A549 treated with Hydrocortisone at 1 μM for 4 hours (cell line): ENCODE data around the gene FRAT1. TPM values are rescaled to one million over a fixed set of nuclear protein-coding genes. Genes with fewer than 3 reads are reported as not detected.

Experiments
- total RNA-seq: library from RNA; stranded (reverse); fragments of 200-300 nt; extraction: Qiagen RNA extraction; gene quantifications from 5 replicates; pipeline ENCODE4 v1.2.3, GENCODE V29; 2022

Gene FRAT1, protein sequence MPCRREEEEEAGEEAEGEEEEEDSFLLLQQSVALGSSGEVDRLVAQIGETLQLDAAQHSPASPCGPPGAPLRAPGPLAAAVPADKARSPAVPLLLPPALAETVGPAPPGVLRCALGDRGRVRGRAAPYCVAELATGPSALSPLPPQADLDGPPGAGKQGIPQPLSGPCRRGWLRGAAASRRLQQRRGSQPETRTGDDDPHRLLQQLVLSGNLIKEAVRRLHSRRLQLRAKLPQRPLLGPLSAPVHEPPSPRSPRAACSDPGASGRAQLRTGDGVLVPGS
- total RNA-seq: 1.1 to 2.4 TPM (median 2.0 TPM) in 5 replicates

DNA sequence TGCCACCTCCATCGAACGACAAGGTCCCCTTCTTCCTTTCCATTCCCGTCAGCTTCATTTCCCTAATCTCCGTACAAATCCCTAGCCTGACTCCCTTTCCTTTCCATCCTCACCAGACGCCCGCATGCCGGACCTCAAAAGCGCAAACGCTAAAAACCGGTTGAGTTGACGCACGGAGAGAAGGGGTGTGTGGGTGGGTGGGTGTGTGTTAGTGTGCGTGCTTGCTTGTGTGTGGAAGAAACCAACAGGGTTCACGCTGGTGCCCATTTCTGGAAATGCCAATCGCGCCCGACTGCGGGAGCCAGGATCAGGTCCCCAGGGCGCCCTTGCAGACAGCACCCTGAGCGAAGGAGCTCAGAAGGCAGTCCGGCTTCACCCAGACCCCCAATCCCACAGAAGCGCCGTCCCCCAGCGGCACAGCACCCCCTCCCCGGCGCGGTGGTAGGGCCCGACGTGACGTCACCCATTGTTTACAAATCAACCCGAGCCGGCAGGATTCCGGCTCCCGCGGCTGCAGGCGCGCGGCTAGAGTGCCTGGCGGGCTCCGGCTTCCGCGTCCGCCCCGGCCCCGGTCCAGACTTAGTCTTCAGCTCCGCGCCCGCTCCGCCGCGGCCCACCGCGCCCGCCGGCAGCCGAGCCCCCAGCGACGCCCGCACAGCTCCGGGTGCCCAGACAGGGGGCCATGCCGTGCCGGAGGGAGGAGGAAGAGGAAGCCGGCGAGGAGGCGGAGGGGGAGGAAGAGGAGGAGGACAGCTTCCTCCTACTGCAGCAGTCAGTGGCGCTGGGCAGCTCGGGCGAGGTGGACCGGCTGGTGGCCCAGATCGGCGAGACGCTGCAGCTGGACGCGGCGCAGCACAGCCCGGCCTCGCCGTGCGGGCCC is at the start of gene FRAT1:
FRAT1 (plus strand) TSS at position 500 of the 880 bp plus-strand sequence; CDS start at position 683, 183 bp downstream.

DNA sequence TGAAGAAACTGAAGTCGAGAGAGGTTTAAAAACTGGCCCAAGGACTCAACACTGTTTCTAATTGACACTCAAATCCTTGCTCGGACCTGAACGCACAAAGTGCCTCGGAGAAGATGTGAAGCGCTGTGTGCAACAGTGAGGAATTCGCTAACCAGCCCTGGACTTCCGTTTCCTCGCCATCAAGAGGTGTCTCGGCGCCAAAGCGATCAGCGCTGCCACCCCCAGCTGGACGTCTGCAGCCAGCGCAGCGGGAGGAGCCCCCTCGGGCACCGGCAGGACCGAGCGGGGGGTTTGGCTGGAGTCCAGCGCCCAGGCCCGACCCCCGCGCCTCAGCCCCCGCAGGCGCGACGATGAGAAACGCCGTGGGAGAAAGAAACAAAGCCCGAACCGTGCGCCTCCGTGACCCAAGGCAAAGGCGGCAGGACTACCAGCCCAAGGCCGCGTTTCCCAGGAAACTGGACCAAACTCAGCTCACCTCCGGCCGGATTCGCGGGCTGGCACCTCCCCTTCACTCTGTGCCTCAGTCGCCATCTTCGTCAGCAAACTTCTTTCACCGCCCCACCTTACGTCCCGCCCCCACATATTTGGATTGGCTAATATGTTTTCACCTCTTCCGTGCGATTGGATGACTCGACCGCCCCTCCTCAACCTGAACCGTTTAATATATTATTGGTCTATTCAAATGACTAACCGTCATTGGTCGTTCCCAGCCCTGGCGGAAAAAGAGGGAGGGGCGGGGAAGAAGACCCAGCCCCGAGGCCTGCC is 26.8 kb upstream of the FRAT1 start, which contains the start of gene ARHGAP19:
ARHGAP19 (minus strand) TSS at position 541 of the 765 bp plus-strand sequence; CDS start at position 531, 10 bp downstream.

GRCh38 chr10:97334370-97335175 is 15.5 kb downstream of the FRAT1 start, which contains the start of gene FRAT2:
FRAT2 (minus strand) TSS chr10:97334729; CDS start chr10:97334572, 157 bp downstream.

Other genes starting within 250 kb of the FRAT1 start
- 0.06 to 0.17 TPM (median 0.09 TPM) in 5 replicates for gene SLIT1, start 133.3 kb upstream of the FRAT1 start, total RNA-seq
- gene ARHGAP19, start 26.6 kb upstream of the FRAT1 start, total RNA-seq: 3.9 to 6.6 TPM (median 4.9 TPM) in 5 replicates
- 7.1 to 10.2 TPM (median 9.1 TPM) in 5 replicates for gene FRAT2, start 15.5 kb downstream of the FRAT1 start, total RNA-seq
- gene RRP12, start 82.1 kb downstream of the FRAT1 start, total RNA-seq: 50.9 to 64.9 TPM (median 55.6 TPM) in 5 replicates
- 599 to 650 TPM (median 629 TPM) in 5 replicates for gene PGAM1, start 106.9 kb downstream of the FRAT1 start, total RNA-seq
- gene EXOSC1, start 126.7 kb downstream of the FRAT1 start, total RNA-seq: 51.7 to 58.9 TPM (median 54.8 TPM) in 5 replicates
- gene ZDHHC16, start 126.9 kb downstream of the FRAT1 start, total RNA-seq: 47.0 to 52.7 TPM (median 51.7 TPM) in 5 replicates
- 47.4 to 50.9 TPM (median 48.9 TPM) in 5 replicates for gene MMS19, start 179.2 kb downstream of the FRAT1 start, total RNA-seq
- gene UBTD1, start 179.7 kb downstream of the FRAT1 start, total RNA-seq: 15.5 to 22.8 TPM (median 20.0 TPM) in 5 replicates